Measurements from ENCODE around the gene ZNF579. TPM values are rescaled to one million over a fixed set of nuclear protein-coding genes. Genes with fewer than 3 reads are reported as not detected.

The ZNF579 gene
- total and polyA plus RNA-seq, 9 of the 15 experiments (the other 6 are each of a cell fraction or from before 2014, with no cell fraction given) = 0.06 to 15.9 (median 1.6) TPM

DNA sequence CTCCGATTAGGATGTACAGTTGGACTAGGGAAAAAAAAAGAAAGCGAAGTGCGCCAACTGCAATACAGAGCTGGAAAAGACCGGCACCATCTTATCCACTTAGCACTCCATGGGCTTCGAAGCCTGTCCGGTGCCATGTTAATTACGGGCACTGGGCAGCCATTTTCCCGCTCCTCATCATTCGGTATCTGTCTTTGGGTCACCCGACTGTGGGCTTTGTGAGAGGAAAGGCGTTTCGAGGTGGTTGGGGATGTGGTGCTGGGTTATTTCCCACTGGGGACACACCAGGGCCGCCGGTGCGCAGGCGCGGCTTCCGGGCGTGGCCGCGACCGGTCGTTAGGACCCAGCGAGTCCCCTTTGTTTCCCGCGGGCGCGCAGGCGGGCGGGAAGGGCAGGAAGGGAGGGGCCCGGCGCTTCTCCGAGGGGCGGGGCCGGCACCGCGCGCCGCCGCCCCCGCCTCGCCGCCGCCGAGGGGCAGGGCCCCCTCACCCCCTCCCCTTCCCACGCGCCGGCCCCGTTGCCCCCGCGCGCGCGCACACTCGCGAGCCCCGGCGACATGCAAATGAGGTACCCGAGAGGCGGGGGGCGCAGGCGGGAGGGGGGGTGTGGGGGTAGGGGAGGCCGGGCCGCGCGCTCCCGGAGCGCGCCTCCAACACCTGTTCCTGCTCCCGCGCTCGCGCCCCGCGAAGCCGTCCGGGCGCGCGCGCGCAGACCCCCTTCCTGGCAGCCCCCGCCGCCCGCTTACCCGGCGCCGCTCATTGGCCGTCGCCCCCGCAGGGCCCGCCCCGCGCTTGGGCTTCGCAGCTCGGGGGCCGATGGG is 19.4 kb upstream of the ZNF579 start, which contains the start of gene ZNF524 (continued):
- TF ChIP-seq, protein P1, sequence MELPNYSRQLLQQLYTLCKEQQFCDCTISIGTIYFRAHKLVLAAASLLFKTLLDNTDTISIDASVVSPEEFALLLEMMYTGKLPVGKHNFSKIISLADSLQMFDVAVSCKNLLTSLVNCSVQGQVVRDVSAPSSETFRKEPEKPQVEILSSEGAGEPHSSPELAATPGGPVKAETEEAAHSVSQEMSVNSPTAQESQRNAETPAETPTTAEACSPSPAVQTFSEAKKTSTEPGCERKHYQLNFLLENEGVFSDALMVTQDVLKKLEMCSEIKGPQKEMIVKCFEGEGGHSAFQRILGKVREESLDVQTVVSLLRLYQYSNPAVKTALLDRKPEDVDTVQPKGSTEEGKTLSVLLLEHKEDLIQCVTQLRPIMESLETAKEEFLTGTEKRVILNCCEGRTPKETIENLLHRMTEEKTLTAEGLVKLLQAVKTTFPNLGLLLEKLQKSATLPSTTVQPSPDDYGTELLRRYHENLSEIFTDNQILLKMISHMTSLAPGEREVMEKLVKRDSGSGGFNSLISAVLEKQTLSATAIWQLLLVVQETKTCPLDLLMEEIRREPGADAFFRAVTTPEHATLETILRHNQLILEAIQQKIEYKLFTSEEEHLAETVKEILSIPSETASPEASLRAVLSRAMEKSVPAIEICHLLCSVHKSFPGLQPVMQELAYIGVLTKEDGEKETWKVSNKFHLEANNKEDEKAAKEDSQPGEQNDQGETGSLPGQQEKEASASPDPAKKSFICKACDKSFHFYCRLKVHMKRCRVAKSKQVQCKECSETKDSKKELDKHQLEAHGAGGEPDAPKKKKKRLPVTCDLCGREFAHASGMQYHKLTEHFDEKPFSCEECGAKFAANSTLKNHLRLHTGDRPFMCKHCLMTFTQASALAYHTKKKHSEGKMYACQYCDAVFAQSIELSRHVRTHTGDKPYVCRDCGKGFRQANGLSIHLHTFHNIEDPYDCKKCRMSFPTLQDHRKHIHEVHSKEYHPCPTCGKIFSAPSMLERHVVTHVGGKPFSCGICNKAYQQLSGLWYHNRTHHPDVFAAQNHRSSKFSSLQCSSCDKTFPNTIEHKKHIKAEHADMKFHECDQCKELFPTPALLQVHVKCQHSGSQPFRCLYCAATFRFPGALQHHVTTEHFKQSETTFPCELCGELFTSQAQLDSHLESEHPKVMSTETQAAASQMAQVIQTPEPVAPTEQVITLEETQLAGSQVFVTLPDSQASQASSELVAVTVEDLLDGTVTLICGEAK (IDR thresholded peaks at IDR 0.05) = no peak
- TF ChIP-seq, protein P1 (CRISPR knock-in tag; IDR thresholded peaks at IDR 0.05) = no peak
- TF ChIP-seq ZNF79 (CRISPR knock-in tag; IDR thresholded peaks at IDR 0.05; ENCODE audit: low read depth) (no peak), ZNF347 (CRISPR knock-in tag; IDR thresholded peaks at IDR 0.05; ENCODE audit: low read depth) (no peak), EWSR1 (IDR thresholded peaks at IDR 0.05; ENCODE audit: borderline replicate concordance, low read depth, partially characterized antibody) (no peak), ZNF407 (IDR thresholded peaks at IDR 0.05; ENCODE audit: low read depth) (no peak), PHF20 (IDR thresholded peaks at IDR 0.05; ENCODE audit: partially characterized antibody) (peak; percentile 66), PTBP1 (IDR thresholded peaks at IDR 0.05; ENCODE audit: low read depth, low read length) (no peak), FOXA1 (IDR thresholded peaks at IDR 0.05; ENCODE audit: borderline replicate concordance) (no peak), ZNF77 (CRISPR knock-in tag; IDR thresholded peaks at IDR 0.05) (no peak), TAL1 (IDR thresholded peaks at IDR 0.05) (no peak)

Data from K562 (cell line).